Keratinocyte (primary cell): ENCODE measurements around the gene DLEC1. TPM values are rescaled to one million over a fixed set of nuclear protein-coding genes. Genes with fewer than 3 reads are reported as not detected.
A peak's percentile ranks its signal among the peaks of the same experiment; 100 is the strongest.

Source experiments
- DNase-seq: peaks from one replicate; pipeline ENCODE4 v3.0.0-alpha.2; 2011; ENCODE audit warnings: low read depth, missing footprints, low spot score
- FAIRE-seq: peaks from 2 replicates; lab custom pipeline; 2011; peaks lifted over from hg19 to GRCh38; lab: Jason Lieb, UNC
- H2AFZ ChIP-seq: 2 replicates; pipeline ENCODE4 v1.6.0; 2012; ENCODE audit warnings: low read length, control low read depth, inconsistent platforms; ENCODE audit not compliant: control insufficient read depth
- H3K27ac ChIP-seq: 2 replicates; pipeline ENCODE4 v1.5.1; 2011; ENCODE audit warnings: low read length; ENCODE audit not compliant: control insufficient read depth, insufficient read depth
- H3K27me3 ChIP-seq: 3 replicates; pipeline ENCODE4 v1.6.0; 2011; ENCODE audit warnings: low read length; ENCODE audit not compliant: control insufficient read depth, insufficient read depth; ENCODE audit errors: extremely low read depth
- H3K36me3 ChIP-seq, 2 experiments: 2 replicates in 1 of 2; 3 replicates in 1 of 2; pipeline ENCODE4 v1.5.1; 2011; ENCODE audit warnings: low read length in 2 of 2, mild to moderate bottlenecking in 1 of 2; ENCODE audit not compliant: control insufficient read depth in 2 of 2, insufficient read depth in 2 of 2; ENCODE audit errors: extremely low read depth in 1 of 2
- H3K4me1 ChIP-seq: 3 replicates; pipeline ENCODE4 v1.5.1; 2011; ENCODE audit warnings: low read length; ENCODE audit not compliant: control insufficient read depth, insufficient read depth; ENCODE audit errors: extremely low read depth
- H3K4me2 ChIP-seq: 3 replicates; pipeline ENCODE4 v1.6.0; 2011; ENCODE audit warnings: low read depth, low read length; ENCODE audit not compliant: control insufficient read depth, insufficient read depth; ENCODE audit errors: extremely low read depth
- H3K4me3 ChIP-seq, 3 experiments: fragments of 200-600 bp in 1 of 3; sonication (generic) in 1 of 3; 2 replicates in 2 of 3; 3 replicates in 1 of 3; pipeline ENCODE4 v1.5.1; 2011 to 2016; ENCODE audit warnings: low read length in 3 of 3, mild to moderate bottlenecking in 3 of 3, control low read depth in 2 of 3, inconsistent platforms in 1 of 3, low read depth in 1 of 3, mixed read lengths in 1 of 3, mixed run types in 1 of 3, moderate library complexity in 1 of 3; ENCODE audit not compliant: control insufficient read depth in 2 of 3, insufficient read depth in 2 of 3; ENCODE audit errors: extremely low read depth in 1 of 3
- H3K79me2 ChIP-seq: 2 replicates; pipeline ENCODE4 v1.6.0; 2012; ENCODE audit warnings: low read length; ENCODE audit not compliant: control insufficient read depth, insufficient read depth
- H3K9ac ChIP-seq: 3 replicates; pipeline ENCODE4 v1.6.0; 2011; ENCODE audit warnings: low read length; ENCODE audit not compliant: control insufficient read depth, insufficient read depth; ENCODE audit errors: extremely low read depth
- H3K9me1 ChIP-seq: 3 replicates; pipeline ENCODE4 v1.6.0; 2011; ENCODE audit warnings: low read length; ENCODE audit not compliant: control insufficient read depth, insufficient read depth; ENCODE audit errors: extremely low read depth
- H3K9me3 ChIP-seq: 2 replicates; pipeline ENCODE4 v1.5.1; 2012; ENCODE audit warnings: low read depth, low read length; ENCODE audit not compliant: control insufficient read depth
- H4K20me1 ChIP-seq: 3 replicates; pipeline ENCODE4 v1.6.0; 2011; ENCODE audit warnings: low read length; ENCODE audit not compliant: control insufficient read depth, insufficient read depth; ENCODE audit errors: extremely low read depth
- CTCF ChIP-seq, 3 experiments: IDR thresholded peaks in 1 of 3; conservative IDR thresholded peaks in 1 of 3; optimal IDR thresholded peaks in 1 of 3; 2 replicates in 2 of 3; 3 replicates in 1 of 3; pipeline versions ENCODE3 to v1.5.1; 2011; ENCODE audit warnings: low read length in 3 of 3, mild to moderate bottlenecking in 3 of 3, moderate library complexity in 2 of 3, control low read depth in 1 of 3, inconsistent platforms in 1 of 3; ENCODE audit not compliant: insufficient read depth in 2 of 3; ENCODE audit errors: extremely low read depth in 1 of 3
- EZH2 ChIP-seq: IDR thresholded peaks from one replicate; pipeline ENCODE4 v1.6.1; 2012; ENCODE audit warnings: inconsistent platforms, mild to moderate bottlenecking, low read length, moderate library complexity
- dilution Hi-C: fragments of 300-500 bp; cut with MboI; formaldehyde crosslinking; loops from one replicate; pipeline ENCODE4 v1.7.0; 2020; ENCODE audit warnings: low sequenced_read_pairs; ENCODE audit not compliant: extremely low pct_ligation_motif_present
- polyA plus RNA-seq, 5 experiments: library from polyadenylated mRNA; depleted of rRNA in 3 of 5; stranded (reverse) in 3 of 5; stranded (forward) in 1 of 5; unstranded in 1 of 5; fragments of >200 nt; gene quantifications; 1 replicate in 1 of 5; 2 replicates in 3 of 5; 3 replicates in 1 of 5; pipeline versions ENCODE4 v1.2.1 to v1.2.3, GENCODE V29; 2011 to 2012; ENCODE audit warnings: missing spikeins in 2 of 5, low read depth in 1 of 5, low replicate concordance in 1 of 5

The DLEC1 gene
- polyA plus RNA-seq, 1 donor (not counting 4 experiments of a cell fraction or from before 2014, with no cell fraction given) = not detected

- FAIRE-seq (no peak), DNase-seq (no peak)
- Histone ChIP-seq H3K27ac (no peak overlapping the region), H3K27me3 (no peaks in the 10 kb centered on the region), H3K9ac (no peak overlapping the region), H3K4me2 (no peak overlapping the region), H3K4me1 (peaks cover 40% of the 10 kb centered on the region), H3K4me3 (no peak overlapping the region), H3K9me3 (no peaks in the 10 kb centered on the region), H3K36me3 (peaks cover 11 to 20% of the 10 kb centered on the region in 2 experiments), H3K9me1 (no peaks in the 10 kb centered on the region), H2AFZ (no peak overlapping the region), H3K79me2 (peaks cover 31% of the 10 kb centered on the region), H4K20me1 (no peaks in the 10 kb centered on the region)
- dilution Hi-C loops = no loop called here
- TF ChIP-seq CTCF (optimal IDR thresholded peaks at IDR 0.05 in 1 of 3, IDR thresholded peaks at IDR 0.05 in 1 of 3, conservative IDR thresholded peaks at IDR 0.05 in 1 of 3; ENCODE audit: extremely low read depth in 1 of 3, insufficient read depth in 2 of 3, low read length in 3 of 3) = no peak
Measured at GRCh38 chr3:38141173-38141951, 102.4 kb downstream of the DLEC1 start.

- Histone ChIP-seq H3K79me2 (peaks cover 25% of the 10 kb centered on the region), H3K9me1 (no peaks in the 10 kb centered on the region), H4K20me1 (no peaks in the 10 kb centered on the region), H2AFZ (no peak overlapping the region), H3K9ac (no peak overlapping the region), H3K27ac (no peak overlapping the region), H3K4me2 (no peak overlapping the region), H3K9me3 (no peaks in the 10 kb centered on the region), H3K36me3 (peaks cover 11 to 20% of the 10 kb centered on the region in 2 experiments), H3K4me1 (peaks cover 40% of the 10 kb centered on the region), H3K27me3 (no peaks in the 10 kb centered on the region), H3K4me3 (no peak overlapping the region)
- dilution Hi-C loops = no loop called here
- TF ChIP-seq CTCF (optimal IDR thresholded peaks at IDR 0.05 in 1 of 3, IDR thresholded peaks at IDR 0.05 in 1 of 3, conservative IDR thresholded peaks at IDR 0.05 in 1 of 3; ENCODE audit: extremely low read depth in 1 of 3, insufficient read depth in 2 of 3, low read length in 3 of 3) (no peak), EZH2 (no peak)
- FAIRE-seq = peak; percentile 90
- peak; percentile 81 for DNase-seq
Measured at GRCh38 chr3:38141952-38142273, 102.9 kb downstream of the DLEC1 start.
